ENCODE measurements around the gene PPIP5K2.
"Not testable (repeated sequence)": the region's sequence is repeated elsewhere in the genome, so short reads cannot be mapped to it uniquely, and the experiment has no call there.

Gene PPIP5K2

DNA sequence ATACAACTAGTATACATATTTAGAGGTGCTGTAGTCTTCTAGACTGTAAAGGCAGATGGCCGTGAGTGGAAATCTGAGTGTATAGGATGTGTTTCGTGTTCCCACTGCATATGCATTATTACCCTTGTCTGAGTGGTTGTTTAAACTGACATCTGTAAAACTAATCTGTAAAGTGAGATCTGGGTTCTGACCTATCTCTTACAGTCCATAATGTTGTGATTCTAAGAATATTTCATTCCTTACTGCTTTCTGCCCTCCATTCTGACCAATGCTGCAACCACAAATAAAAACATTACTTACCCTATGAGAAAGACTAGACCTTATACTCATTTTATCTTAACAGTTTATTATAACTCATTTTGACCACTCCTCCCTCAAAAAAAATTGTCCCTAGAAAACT lies 90.9 kb downstream of the PPIP5K2 start:
- DNase-seq (ENCODE audit: low read depth) = no peak
- no peak overlapping the region for H3K4me3 ChIP-seq (ENCODE audit: low read depth, low read length)
- TF ChIP-seq, protein P1, sequence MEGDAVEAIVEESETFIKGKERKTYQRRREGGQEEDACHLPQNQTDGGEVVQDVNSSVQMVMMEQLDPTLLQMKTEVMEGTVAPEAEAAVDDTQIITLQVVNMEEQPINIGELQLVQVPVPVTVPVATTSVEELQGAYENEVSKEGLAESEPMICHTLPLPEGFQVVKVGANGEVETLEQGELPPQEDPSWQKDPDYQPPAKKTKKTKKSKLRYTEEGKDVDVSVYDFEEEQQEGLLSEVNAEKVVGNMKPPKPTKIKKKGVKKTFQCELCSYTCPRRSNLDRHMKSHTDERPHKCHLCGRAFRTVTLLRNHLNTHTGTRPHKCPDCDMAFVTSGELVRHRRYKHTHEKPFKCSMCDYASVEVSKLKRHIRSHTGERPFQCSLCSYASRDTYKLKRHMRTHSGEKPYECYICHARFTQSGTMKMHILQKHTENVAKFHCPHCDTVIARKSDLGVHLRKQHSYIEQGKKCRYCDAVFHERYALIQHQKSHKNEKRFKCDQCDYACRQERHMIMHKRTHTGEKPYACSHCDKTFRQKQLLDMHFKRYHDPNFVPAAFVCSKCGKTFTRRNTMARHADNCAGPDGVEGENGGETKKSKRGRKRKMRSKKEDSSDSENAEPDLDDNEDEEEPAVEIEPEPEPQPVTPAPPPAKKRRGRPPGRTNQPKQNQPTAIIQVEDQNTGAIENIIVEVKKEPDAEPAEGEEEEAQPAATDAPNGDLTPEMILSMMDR (IDR thresholded peaks at IDR 0.05; ENCODE audit: control insufficient read depth, extremely low read depth, insufficient read depth) = no peak

DNA sequence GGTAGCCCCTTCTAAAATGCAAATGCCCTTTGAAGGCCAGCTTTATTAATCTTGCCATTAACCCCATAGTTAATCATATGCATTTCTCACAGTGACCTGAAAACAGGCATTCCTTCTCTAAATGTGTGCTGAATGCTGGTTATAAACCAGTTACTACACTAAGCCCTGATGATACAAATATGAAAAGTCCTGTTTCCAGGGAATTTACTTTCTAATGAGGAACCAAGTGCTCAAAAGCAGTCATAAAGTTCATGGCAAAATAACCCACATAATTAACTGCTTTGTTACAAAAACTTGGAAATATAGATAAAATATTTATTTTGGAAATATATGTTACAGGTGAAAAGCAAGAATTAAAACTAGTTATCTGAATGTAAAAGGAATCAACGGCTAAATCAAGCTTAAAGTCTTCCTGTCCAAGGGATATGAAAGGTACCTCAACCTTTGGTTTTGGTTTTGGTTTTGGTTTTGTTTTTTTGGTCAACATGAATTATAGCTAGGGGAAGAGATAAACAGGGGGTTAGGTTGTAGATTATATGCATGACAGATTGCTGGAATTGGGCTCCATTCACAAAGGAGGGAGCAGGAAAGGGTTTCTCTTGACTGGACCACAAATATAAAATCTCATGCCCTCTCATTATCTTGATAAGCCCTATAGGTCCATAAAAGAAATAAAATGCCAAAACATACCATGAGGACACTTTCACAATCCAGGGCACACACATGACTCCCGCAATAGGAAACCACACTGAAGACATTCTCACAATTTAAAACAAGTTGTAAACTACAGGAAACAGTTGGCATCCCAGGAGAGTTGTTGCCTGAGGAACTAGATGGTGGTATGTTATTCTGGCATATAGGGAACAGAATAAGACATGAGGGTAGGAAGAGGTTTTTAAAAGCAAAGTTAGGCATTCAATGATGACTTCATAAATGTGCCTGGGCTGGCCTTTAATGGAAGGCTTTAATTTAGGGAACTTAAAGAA lies 91.8 kb downstream of the PPIP5K2 start:
- TF ChIP-seq, protein P1 (IDR thresholded peaks at IDR 0.05; ENCODE audit: control insufficient read depth, extremely low read depth, insufficient read depth) = no peak
- H3K4me3 ChIP-seq (ENCODE audit: low read depth, low read length) = no peak overlapping the region
- no peak for DNase-seq (ENCODE audit: low read depth)

DNA sequence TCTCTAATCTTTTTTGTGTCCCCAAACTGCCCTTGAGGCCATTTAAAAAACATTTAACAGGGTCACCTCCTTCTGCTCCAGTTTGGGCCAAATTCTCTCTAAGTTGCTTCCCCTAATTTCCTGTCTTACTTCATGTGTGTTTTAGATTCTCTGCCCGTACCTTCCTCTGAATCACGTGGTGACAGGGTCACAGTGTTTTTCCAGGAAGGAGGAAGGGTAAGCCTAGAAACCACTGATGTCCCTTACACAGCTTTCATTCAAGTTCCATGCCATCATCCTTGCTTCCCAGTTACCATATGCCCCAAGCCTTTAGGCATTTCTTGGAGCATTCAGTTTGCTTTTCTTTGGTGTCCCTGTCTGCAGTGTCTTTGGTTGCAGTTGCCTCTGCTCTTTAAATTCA lies 96.0 kb downstream of the PPIP5K2 start:
- no peak for DNase-seq (ENCODE audit: low read depth)
- H3K4me3 ChIP-seq (ENCODE audit: low read depth, low read length) = no peak overlapping the region
- TF ChIP-seq, protein P1 (IDR thresholded peaks at IDR 0.05; ENCODE audit: control insufficient read depth, extremely low read depth, insufficient read depth) = no peak

DNA sequence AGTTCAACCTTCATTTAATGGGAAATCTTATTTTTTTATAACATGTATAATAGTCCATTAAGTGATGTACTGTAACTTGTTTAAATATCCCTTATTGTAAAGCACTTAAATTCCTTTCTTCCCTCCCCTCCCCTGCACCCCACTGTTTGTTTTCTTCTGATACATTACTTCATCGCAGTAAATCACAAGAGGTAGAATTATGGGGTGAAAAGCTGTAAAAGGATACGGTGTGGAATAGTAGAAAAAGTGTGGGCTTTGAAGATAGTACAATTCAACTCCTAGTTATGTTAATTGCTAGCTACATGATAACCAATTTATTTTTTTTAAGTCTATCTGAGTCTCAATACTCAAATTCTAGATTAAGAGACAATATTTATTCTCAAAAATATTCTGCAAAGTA lies 96.6 kb downstream of the PPIP5K2 start:
- TF ChIP-seq, protein P1 (IDR thresholded peaks at IDR 0.05; ENCODE audit: control insufficient read depth, extremely low read depth, insufficient read depth) = no peak
- H3K4me3 ChIP-seq (ENCODE audit: low read depth, low read length) = no peak overlapping the region
- DNase-seq (ENCODE audit: low read depth) = no peak

DNA sequence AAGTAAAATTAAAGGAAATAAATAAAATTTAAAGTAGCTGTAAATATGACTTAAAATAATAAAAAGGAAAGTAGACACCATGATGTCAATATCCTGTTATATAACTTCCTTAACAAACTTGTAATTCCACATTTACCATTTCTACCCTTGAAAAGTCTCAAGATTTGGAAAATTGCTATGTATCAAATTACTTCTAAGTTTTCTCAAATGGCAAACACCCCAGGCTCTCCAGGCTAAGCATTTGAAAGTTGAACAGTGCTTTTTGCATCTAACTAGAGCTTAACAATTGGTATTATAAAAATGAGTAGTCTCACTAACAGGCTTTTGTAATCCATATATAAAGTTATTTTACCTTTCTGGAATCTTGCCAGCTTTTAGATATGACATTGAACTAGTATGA lies 97.0 kb downstream of the PPIP5K2 start:
- no peak overlapping the region for H3K4me3 ChIP-seq (ENCODE audit: low read depth, low read length)
- no peak for DNase-seq (ENCODE audit: low read depth)
- TF ChIP-seq, protein P1 (IDR thresholded peaks at IDR 0.05; ENCODE audit: control insufficient read depth, extremely low read depth, insufficient read depth) = no peak

DNA sequence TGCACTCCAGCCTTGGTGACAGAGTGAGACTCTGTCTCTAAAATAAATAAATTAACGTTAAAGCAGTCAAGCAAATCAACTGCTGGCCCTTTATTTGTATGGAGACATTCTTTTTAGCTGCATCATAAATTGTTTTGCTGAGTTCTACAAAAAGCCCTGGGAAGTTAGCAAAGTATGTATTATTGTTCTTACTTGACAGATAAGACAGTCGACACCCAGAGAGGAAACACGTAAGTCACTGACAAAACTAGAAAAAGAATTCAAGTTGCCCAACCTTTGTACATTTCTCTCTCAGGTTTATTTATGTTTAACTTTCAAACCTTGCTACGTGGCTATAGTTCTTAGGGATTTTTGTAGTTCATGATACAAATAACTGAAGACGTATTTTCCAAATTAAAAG lies 98.1 kb downstream of the PPIP5K2 start:
- no peak overlapping the region for H3K4me3 ChIP-seq (ENCODE audit: low read depth, low read length)
- DNase-seq (ENCODE audit: low read depth) = no peak
- TF ChIP-seq, protein P1 (IDR thresholded peaks at IDR 0.05; ENCODE audit: control insufficient read depth, extremely low read depth, insufficient read depth) = no peak

DNA sequence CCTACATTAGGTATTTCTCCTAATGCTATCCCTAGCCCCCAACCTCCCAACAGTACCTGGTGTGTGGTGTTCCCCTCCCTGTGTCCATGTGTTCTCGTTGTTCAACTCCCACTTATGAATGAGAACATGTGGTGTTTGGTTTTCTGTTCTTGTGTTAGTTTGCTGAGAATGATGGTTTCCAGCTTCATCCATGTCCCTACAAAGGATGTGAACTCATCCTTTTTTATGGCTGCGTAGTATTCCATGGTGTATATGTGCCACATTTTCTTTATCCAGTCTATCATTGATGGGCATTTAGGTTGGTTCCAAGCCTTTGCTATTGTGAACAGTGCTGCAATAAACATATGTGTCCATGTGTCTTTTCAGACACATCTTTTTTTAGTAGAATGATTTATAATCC lies 99.0 kb downstream of the PPIP5K2 start:
- not testable (repeated sequence) for DNase-seq (ENCODE audit: low read depth); H3K4me3 ChIP-seq (ENCODE audit: low read depth, low read length)
